HG03565 (cell line): ENCODE results near the gene COMMD1.
"Not testable (repeated sequence)": the region's sequence is repeated elsewhere in the genome, so short reads cannot be mapped to it uniquely, and the experiment has no call there.

ENCODE experiments used
- ATAC-seq: cut with Tn5 transposase; IDR thresholded peaks from one replicate; pipeline ENCODE4 v1.9.1; 2021; ENCODE audit warnings: mild to moderate bottlenecking, moderate library complexity; ENCODE audit not compliant: unreplicated experiment

COMMD1 gene

DNA sequence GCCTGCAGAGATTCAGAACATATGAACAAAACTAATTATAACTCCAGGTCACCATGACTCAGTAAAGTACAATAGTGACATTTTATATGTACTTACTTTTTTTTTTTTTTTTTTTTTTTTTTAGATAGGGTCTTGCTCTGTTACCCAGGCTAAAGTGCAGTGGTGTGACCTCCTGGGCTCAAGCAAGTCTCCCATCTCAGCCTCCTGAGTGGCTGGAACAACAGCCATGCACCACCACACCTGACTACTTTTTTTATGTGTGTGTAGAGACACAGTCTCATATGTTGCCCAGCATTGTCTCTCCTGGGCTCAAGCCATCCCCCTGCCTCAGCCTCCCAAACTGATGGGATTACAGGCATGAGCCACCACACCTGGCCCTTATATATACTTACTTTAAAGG lies 159.8 kb downstream of the COMMD1 start:
- ATAC-seq: no peak

GRCh38 chr2:62071126-62071598 lies 165.7 kb downstream of the COMMD1 start:
- no peak for ATAC-seq

DNA sequence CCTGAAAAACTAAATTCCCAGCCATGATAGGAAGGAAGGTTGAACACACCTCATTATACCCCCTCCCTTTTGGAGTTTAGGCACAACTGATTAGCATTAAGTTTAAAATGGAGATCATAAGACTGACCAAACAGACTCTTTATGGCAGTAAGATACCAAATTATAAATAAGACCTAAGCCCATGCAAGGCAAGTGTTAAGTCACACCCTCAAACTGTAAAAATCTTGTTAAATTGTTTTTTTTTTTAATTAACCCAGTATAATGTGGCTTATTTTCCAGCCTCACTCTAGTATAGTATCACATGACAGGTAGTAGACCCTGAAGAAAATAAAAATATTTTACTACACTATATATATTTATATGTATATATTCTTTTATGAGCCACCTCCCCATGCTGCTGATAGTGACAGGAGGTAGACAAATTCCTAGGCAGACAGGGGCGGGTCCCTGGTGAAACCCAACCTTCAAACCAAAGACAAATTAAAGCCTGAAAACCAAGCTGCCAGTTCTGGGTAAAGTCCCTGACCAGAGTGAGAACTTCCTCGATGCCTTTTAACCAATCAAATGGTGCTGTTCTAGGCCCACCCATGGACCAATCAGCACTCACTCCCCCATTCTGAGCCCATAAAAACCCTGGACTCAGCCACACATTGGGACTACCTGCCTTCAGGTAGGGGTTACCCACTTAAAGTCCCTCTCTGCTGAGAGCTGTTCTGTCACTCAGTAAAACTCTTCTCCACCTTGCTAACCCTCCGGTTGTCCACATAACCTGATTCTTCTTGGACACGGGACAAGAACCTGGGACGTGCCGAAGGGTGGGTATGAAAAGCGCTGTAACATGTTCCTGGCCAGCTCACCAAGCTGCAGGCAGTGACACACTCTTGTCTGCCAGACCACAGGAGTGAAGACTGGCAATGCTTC lies 166.5 kb downstream of the COMMD1 start:
- no peak for ATAC-seq

DNA sequence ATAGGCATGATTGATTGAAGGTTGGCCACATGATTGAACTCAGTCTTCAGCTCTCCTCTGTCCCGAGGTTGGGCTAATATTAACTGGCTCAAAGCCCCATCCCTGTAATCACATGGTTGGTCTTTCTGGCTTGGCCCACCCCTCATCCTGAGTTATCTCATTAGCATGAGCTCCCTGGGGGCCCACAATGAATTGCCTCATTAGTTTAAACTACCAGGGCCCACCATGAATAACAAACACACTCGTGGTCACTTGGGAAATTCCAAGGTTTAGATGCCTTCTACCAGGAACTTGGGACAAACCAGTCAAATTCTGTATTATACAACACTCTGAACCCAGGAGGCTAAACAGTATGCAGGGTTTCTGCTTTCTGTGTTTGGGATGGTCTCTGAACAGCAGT lies 168.8 kb downstream of the COMMD1 start:
- no peak for ATAC-seq

- no peak for ATAC-seq
Measured at GRCh38 chr2:62076980-62077638, 171.6 kb downstream of the COMMD1 start.

- no peak for ATAC-seq
Measured at GRCh38 chr2:62084801-62085200, 179.3 kb downstream of the COMMD1 start.

DNA sequence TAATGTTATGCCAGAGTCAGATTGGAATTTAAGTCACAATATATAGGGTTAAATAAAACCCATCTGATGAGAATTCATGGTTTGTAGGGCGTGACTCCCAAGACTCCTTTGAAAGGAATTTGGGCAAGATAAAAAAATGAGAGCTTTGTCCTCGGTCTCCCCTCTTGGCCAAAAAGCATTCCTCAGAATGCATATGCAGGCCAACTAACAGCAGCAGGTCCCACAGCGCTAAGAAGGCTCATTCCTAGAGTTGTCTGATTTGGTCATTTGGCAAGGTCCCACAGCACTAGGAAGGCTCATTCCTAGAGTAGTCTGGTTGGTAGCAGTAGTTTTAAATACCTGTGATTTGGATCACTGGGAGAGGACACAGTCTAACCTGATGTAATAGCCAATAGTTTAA lies 184.2 kb downstream of the COMMD1 start:
- ATAC-seq: no peak

DNA sequence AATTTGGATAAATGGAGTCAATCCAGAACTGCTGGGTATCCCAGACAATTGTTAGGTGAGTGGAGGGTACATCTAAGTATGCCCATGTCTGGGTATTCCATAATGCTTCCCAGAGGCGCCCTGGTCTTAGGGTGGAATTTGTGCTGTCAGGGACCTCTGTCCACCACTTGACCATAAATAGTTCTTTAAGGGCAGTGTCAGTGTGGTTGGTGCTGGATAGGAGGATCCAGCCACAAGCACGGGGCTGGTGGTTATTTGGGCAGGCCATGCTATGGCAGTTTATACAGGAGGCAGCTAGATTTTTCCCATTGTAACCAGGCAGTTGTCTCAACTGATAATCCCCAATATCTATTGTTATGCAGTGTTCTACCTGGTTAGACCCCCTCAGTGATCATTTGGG lies 186.0 kb downstream of the COMMD1 start:
- no peak for ATAC-seq

- ATAC-seq: peak; percentile 4
Measured at GRCh38 chr2:62099050-62099449, 193.6 kb downstream of the COMMD1 start.

DNA sequence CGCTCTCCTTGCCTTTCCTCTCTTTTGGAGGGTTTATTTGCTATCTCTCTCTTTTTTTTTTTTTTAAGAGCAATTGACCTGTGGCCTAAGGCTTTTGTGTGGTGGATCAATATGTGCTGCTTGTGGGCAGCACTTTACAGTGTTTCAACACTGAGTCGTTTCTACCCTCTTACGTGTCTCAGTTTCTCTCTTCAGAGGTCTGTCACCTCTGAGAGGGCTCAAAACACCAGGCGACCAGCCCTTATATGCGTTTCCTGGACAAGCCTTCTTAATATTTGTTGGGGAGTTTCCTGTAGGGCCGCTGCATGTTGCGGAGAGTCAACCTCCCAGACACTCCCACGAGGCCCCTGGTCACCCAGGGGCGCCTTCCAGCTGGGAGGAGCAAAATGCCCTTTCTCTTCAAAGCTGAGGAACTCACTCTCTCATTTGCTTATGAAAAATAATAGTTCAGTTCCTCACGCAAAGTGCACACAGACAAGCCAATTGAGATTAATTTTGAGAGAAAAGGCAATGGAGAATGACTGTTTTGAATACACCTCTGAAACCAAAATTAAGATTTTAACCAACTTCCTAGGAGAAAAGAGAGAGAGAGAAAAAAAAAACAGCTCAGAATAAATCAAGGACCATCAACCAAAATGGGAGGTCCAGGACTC lies 194.2 kb downstream of the COMMD1 start:
- ATAC-seq: peak; percentile 79

DNA sequence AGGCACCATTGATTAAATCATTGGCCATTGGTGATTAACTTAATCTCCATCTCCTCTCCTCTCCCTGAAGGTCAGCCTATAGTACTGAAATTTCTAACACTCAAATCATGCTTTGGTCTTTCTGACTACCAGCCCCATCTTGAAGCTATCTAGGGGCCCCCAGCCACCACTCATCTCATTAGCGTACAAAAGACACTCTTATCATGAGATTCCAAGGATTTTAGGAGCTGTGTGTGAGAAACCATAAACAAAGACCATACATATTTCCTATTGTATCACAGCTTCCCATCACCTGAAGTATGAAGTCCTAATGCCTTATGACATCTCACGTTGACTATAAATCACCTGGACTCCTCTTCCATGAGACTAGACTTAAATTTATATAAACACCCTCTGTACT lies 196.4 kb downstream of the COMMD1 start:
- ATAC-seq: no peak

- no peak for ATAC-seq
Measured at GRCh38 chr2:62102402-62102920, 197.0 kb downstream of the COMMD1 start.

- ATAC-seq: no peak
Measured at GRCh38 chr2:62109554-62109953, 204.1 kb downstream of the COMMD1 start.

GRCh38 chr2:62110415-62111025 lies 205.0 kb downstream of the COMMD1 start:
- no peak for ATAC-seq

DNA sequence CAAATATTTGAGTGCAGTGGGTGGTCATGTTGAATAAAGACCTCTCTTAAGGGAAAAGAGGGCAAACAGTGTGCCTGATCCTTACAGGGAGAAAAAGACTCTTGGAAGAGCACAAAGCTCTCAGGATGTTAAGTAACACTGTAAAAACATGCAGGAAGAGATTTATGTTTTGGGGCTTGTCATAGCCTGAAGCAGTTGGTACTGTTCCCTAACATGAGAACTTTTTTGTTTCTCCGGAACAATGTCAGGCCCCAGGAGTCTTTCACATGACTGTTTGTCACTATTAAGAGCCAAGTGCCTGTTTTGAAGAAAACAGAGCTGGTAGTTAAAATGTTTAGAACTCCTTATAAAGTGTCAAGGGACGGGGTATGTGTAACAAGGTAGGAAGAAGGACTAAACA lies 206.7 kb downstream of the COMMD1 start:
- no peak for ATAC-seq

DNA sequence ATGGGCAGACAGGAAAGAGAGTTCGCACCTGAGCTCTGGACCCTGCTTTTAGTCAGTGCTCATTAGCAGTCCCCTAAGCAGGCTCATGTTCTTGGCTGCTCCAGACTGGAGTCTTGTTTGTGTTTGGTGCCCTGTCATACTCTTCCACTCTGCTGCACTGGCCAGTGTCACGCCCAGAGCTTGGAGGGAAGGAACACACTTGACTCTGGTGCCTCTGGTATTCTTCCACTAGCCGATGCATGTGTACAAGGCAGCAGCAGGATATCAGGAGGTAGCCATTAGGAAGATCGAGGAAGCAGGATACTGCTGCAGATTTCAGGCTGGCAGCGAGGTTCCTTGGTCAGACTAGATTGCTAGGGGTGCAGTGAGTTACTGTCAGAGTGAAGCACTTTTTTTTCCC lies 209.1 kb downstream of the COMMD1 start:
- ATAC-seq: no peak

GRCh38 chr2:62116983-62117382 lies 211.5 kb downstream of the COMMD1 start:
- no peak for ATAC-seq

DNA sequence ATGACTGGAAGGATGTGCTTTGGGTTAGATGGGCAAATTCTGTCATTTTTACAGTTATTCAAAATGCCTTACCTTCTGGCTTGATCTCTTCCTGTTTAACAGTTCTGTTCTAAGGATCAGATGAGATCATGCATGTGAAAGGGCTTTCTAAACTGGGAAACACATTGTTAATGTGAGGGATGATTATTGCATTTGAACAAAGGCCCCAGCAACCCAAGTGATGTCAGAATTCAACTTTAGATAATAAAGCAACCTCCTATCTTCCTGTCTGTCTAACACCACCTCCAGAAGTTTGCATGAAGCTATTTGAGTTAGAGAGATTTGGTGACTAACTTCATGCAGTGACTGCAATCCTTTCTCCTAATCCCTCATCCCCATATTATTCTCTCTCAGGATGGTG lies 212.7 kb downstream of the COMMD1 start:
- no peak for ATAC-seq

GRCh38 chr2:62119311-62119974 lies 214.0 kb downstream of the COMMD1 start:
- ATAC-seq: no peak

GRCh38 chr2:62126239-62126638 lies 220.8 kb downstream of the COMMD1 start:
- not testable (repeated sequence) for ATAC-seq
